Skeletal muscle satellite cell (primary cell): ENCODE measurements around the gene MADCAM1.

Source experiments
- H3K27me3 ChIP-seq: 2 replicates; pipeline ENCODE4 v1.7.0; 2013; ENCODE audit warnings: low read length; ENCODE audit not compliant: control insufficient read depth, insufficient read depth
- H3K36me3 ChIP-seq: 2 replicates; pipeline ENCODE4 v1.7.0; 2013; ENCODE audit warnings: mild to moderate bottlenecking, control low read depth, low read length; ENCODE audit not compliant: insufficient read depth
- H3K4me1 ChIP-seq: 2 replicates; pipeline ENCODE4 v1.7.0; 2013; ENCODE audit warnings: low read length; ENCODE audit not compliant: control insufficient read depth, insufficient read depth
- H3K4me2 ChIP-seq: 2 replicates; pipeline ENCODE4 v1.7.0; 2013; ENCODE audit warnings: mild to moderate bottlenecking, low read length
- H3K4me3 ChIP-seq: 2 replicates; pipeline ENCODE4 v1.7.0; 2013; ENCODE audit warnings: low read length
- H3K9ac ChIP-seq: 2 replicates; pipeline ENCODE4 v1.7.0; 2013; ENCODE audit warnings: mild to moderate bottlenecking, low read depth, low read length, moderate library complexity
- H3K9me3 ChIP-seq: replicated peaks from 2 replicates; pipeline ENCODE4 v1.7.0; 2013; ENCODE audit warnings: mild to moderate bottlenecking, control low read depth, low read length

The MADCAM1 gene

GRCh38 chr19:532561-533363, 36.5 kb downstream of the MADCAM1 start:
- Histone ChIP-seq H3K9ac (peak overlapping the region; percentile 97), H3K4me3 (peak overlapping the region; percentile 99), H3K27me3 (no peaks in the 10 kb centered on the region), H3K36me3 (peaks cover 12% of the 10 kb centered on the region), H3K4me1 (peaks cover 28% of the 10 kb centered on the region), H3K9me3 (no peaks in the 10 kb centered on the region), H3K4me2 (peak overlapping the region; percentile 97)

GRCh38 chr19:533364-534058, 37.2 kb downstream of the MADCAM1 start:
- Histone ChIP-seq H3K27me3 (no peaks in the 10 kb centered on the region), H3K4me3 (peak overlapping the region; percentile 99), H3K9ac (peak overlapping the region; percentile 97)

GRCh38 chr19:534088-534487, 37.8 kb downstream of the MADCAM1 start:
- Histone ChIP-seq H3K27me3 (no peaks in the 10 kb centered on the region), H3K9me3 (no peaks in the 10 kb centered on the region), H3K9ac (peak overlapping the region; percentile 97), H3K4me3 (peak overlapping the region; percentile 99), H3K36me3 (peaks cover 16% of the 10 kb centered on the region), H3K4me2 (peak overlapping the region; percentile 97), H3K4me1 (peaks cover 28% of the 10 kb centered on the region)

More at GRCh38 chr19:533364-534058, 37.2 kb downstream of the MADCAM1 start:
- H3K4me2 ChIP-seq: peak overlapping the region; percentile 97
- peaks cover 28% of the 10 kb centered on the region for H3K4me1 ChIP-seq
- peaks cover 16% of the 10 kb centered on the region for H3K36me3 ChIP-seq
- no peaks in the 10 kb centered on the region for H3K9me3 ChIP-seq

DNA sequence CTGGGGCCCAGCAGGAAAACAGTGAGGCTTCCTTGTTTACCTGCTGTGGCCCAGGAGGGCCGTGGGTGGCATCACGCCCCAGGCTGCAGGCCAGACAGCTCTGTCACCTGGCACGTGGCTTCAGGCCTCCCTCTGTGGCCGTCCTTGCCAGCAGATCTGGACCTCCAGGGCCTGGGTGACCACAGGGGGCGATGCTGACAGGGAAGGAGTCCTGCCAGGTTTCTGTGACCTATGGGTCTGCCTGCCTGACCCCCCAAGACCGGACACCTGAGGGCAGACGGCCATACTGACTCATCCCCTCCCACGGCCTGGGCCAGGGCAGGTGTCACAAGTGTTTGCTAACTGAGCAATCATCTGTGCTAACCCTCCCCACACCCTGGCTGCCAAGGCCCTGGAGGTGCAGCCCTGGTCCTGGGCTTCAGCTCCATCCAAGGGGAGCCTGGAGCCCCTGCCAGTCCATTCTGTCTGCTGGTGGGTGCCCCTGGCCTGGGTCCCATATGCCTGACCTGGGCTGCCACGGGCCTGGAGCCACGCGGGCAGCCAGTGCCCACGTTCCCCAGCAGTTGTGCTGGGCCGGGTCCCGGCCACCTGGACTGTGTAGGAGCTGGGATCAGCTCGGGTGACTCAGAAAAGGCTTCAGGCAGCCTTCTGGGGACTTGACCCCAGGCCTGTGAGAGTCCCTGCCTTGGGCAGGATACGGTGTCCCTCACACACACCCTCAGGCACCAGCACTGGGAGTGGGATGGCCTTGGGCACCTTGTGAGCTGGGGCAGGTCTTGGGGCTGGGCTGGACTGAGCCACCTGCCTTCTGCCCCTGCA, 38.9 kb downstream of the MADCAM1 start:
- Histone ChIP-seq H3K9me3 (no peaks in the 10 kb centered on the region), H3K36me3 (peaks cover 21% of the 10 kb centered on the region), H3K9ac (no peak overlapping the region), H3K4me3 (no peak overlapping the region), H3K27me3 (no peaks in the 10 kb centered on the region), H3K4me1 (peaks cover 28% of the 10 kb centered on the region), H3K4me2 (peak overlapping the region; percentile 18)

DNA sequence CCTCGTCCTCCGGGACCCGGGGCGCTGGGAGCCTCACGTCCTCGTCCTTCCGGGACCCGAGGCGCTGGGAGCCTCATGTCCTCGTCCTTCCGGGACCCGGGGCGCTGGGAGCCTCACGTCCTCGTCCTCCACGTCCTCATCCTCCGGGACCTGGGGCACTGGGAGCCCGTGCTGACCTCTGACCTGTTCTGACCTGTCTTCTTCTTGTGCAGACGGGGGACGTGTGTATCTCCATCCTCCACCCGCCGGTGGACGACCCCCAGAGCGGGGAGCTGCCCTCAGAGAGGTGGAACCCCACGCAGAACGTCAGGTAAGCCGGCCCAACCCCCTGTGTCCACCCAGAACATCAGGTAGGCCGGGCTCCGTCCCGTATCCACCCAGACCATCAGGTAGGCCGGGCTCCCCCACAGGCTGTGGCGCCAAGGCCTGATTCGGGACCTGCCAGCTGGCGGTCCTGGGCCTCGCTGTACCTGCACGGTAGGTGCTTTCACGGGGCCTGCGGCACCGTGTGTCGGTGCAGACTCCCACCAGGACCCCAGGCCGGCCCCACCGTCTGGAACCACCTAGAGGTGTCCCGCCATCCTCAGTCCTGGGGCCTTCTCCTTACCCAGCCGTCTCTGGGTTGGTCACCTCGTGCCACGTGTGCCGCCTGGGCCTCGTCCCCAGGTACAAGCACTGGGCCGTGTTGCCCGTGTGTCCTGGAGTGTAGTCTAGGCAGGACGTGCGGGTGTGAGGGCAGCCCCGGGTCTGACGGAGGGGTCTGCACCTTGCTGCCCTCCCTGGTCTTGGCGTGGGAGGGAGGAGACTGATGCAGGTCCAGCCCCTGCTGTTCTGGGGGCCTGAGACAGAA, 40.0 kb downstream of the MADCAM1 start:
- H3K9me3 ChIP-seq: no peaks in the 10 kb centered on the region
- H3K4me3 ChIP-seq: no peak overlapping the region
- peaks cover 28% of the 10 kb centered on the region for H3K4me1 ChIP-seq
- H3K9ac ChIP-seq: no peak overlapping the region
- H3K27me3 ChIP-seq: no peaks in the 10 kb centered on the region
- peaks cover 24% of the 10 kb centered on the region for H3K36me3 ChIP-seq
- H3K4me2 ChIP-seq: no peak overlapping the region

GRCh38 chr19:536881-537404, 40.7 kb downstream of the MADCAM1 start:
- Histone ChIP-seq H3K9me3 (no peaks in the 10 kb centered on the region), H3K9ac (no peak overlapping the region), H3K4me2 (no peak overlapping the region), H3K4me1 (peaks cover 28% of the 10 kb centered on the region), H3K4me3 (no peak overlapping the region), H3K36me3 (peaks cover 30% of the 10 kb centered on the region), H3K27me3 (no peaks in the 10 kb centered on the region)

GRCh38 chr19:538641-539428, 42.5 kb downstream of the MADCAM1 start:
- no peaks in the 10 kb centered on the region for H3K27me3 ChIP-seq
- no peaks in the 10 kb centered on the region for H3K9me3 ChIP-seq
- H3K4me3 ChIP-seq: no peak overlapping the region
- H3K4me2 ChIP-seq: no peak overlapping the region
- no peak overlapping the region for H3K9ac ChIP-seq
- H3K4me1 ChIP-seq: peaks cover 18% of the 10 kb centered on the region
- H3K36me3 ChIP-seq: peaks cover 36% of the 10 kb centered on the region

GRCh38 chr19:539429-540030, 43.2 kb downstream of the MADCAM1 start:
- Histone ChIP-seq H3K4me2 (no peak overlapping the region), H3K4me3 (no peak overlapping the region), H3K4me1 (peaks cover 11% of the 10 kb centered on the region), H3K36me3 (peaks cover 36% of the 10 kb centered on the region), H3K27me3 (no peaks in the 10 kb centered on the region), H3K9me3 (no peaks in the 10 kb centered on the region), H3K9ac (no peak overlapping the region)

DNA sequence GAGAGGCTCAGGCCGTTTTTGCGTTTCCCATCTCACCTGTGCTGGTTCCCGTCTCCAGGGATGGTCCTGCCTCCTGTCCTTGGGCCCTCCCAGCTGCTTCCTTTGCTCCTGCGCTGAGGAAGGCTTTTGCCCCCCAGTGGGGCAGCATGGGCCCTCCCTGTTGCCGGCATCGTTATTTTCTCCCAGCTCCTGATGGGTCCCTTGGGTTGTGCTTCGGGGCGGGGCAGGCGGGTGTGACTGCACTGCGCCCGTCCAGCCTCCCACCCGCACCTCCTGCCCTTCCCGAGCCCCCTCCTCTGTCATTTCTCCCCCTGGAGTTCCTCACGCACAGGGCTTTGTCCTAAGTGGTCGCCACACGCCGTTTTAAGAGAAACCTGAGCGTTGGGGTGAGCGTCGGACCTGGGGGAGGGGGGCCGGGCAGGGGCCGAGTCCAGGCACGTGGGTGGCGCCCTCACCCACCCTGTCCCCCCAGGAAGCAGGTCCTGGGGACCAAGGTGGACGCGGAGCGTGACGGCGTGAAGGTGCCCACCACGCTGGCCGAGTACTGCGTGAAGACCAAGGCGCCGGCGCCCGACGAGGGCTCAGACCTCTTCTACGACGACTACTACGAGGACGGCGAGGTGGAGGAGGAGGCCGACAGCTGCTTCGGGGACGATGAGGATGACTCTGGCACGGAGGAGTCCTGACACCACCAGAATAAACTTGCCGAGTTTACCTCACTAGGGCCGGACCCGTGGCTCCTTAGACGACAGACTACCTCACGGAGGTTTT, 44.8 kb downstream of the MADCAM1 start:
- no peaks in the 10 kb centered on the region for H3K4me1 ChIP-seq
- no peaks in the 10 kb centered on the region for H3K9me3 ChIP-seq
- H3K27me3 ChIP-seq: no peaks in the 10 kb centered on the region
- no peak overlapping the region for H3K4me3 ChIP-seq
- no peak overlapping the region for H3K9ac ChIP-seq
- H3K4me2 ChIP-seq: no peak overlapping the region
- H3K36me3 ChIP-seq: peaks cover 34% of the 10 kb centered on the region
